Activated CD8-positive, alpha-beta memory T cell treated with anti-CD3 and anti-CD28 coated beads, Interleukin-2, amount 50 U/mL, for 48 hours (primary cell): ENCODE measurements around the gene MPV17L.
"Not testable (repeated sequence)": the region's sequence is repeated elsewhere in the genome, so short reads cannot be mapped to it uniquely, and the experiment has no call there.

ENCODE experiments used
- DNase-seq: peaks from one replicate; pipeline ENCODE4 v3.0.0-alpha.2; 2020

Gene MPV17L

GRCh38 chr16:15395631-15396508, at the start of gene MPV17L:
Gene MPV17L, plus strand, starts transcription at chr16:15395754. Its CDS starts 144 bp downstream, at chr16:15395898.
- DNase-seq: peak; percentile 60

- not testable (repeated sequence) for DNase-seq
Observed at GRCh38 chr16:15348721-15349120, 46.8 kb upstream of the MPV17L start.

- DNase-seq: not testable (repeated sequence)
Observed at GRCh38 chr16:15351251-15351650, 44.3 kb upstream of the MPV17L start.

DNA sequence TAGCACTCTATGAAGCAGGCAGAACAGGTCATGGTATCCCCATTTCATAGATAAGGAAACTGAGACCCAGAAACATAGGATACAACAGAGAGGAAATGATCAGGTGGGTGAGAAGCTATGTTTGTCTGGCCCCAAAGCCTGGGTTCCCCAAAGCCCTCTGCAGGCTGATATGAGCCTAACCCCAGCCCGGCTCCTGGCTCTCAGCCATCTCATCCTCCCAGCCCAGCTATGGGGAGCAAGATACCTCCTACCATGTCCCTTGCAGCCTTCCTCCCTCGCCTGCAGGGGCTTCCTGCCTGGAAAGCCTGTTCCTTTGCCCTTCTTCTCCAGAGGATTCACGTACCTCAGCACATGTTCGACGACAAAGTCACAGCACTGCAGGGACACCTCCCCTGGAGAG, 43.8 kb upstream of the MPV17L start:
- DNase-seq: not testable (repeated sequence)

DNA sequence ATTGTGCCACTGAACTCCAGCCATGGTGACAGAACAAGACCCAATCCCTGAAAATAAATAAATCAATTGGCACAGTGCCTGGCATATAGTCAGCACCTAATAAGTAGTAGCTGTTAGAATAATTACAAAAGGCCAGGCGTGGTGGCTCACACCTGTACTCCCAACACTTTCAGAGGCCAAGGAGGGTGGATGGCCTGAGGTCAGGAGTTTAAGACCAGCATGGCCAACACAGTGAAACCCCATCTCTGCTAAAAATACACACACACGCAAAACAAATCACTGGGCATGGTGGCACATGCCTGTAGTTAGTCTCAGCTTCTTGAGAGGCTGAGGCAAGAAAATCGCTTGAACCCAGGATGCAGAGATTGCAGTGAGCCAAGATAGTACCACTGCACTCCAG, 42.7 kb upstream of the MPV17L start:
- DNase-seq: not testable (repeated sequence)

GRCh38 chr16:15354846-15355245, 40.7 kb upstream of the MPV17L start:
- not testable (repeated sequence) for DNase-seq

GRCh38 chr16:15357495-15357894, 38.1 kb upstream of the MPV17L start:
- not testable (repeated sequence) for DNase-seq

GRCh38 chr16:15378194-15378593, 17.4 kb upstream of the MPV17L start, which contains the start of gene NPIPA5:
Gene NPIPA5, minus strand, starts transcription at chr16:15378294. Its CDS starts 0 bp downstream, at chr16:15378294.
- not testable (repeated sequence) for DNase-seq

- DNase-seq: not testable (repeated sequence)
Observed at GRCh38 chr16:15382810-15383209, 12.7 kb upstream of the MPV17L start.

- not testable (repeated sequence) for DNase-seq
Observed at GRCh38 chr16:15388060-15388459, 7.5 kb upstream of the MPV17L start.

GRCh38 chr16:15389916-15390315, 5.6 kb upstream of the MPV17L start:
- DNase-seq: not testable (repeated sequence)

- not testable (repeated sequence) for DNase-seq
Observed at GRCh38 chr16:15393025-15393424, 2.5 kb upstream of the MPV17L start.

GRCh38 chr16:15396509-15396829, 915 bp downstream of the MPV17L start:
- not testable (repeated sequence) for DNase-seq

DNA sequence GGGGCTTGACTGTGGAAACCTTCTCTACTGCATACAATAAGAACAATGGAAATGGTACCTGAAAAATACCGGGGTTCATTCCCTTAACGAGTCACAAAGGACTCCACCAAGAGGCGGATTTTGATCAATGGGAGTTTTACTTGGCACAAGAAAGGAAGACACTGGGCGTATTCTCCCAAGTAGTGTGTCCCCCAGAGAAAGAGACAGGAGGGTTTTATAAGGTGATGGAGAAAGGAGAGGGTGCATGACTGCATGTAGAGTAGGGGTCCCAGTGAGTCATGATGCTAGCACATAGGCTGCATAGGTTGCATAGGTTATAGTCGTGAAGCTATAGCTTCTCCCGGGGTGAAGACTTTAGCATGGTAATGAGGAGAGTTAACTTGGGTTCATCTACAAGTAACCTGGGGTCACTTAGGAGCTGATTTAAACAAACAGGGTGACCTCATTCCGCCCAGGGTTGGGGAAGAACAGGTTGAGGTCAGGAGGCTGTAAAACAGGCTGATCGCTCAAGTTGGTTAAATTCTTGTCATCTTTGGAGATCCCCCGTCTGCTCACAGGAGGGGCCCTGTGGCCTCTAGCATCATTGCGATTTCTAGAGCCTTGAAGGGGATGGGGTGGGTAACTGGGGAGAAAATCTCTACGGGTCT, 1.5 kb downstream of the MPV17L start:
- no peak for DNase-seq

GRCh38 chr16:15398618-15399316, 3.2 kb downstream of the MPV17L start:
- DNase-seq: no peak

GRCh38 chr16:15399317-15399716, 3.8 kb downstream of the MPV17L start:
- no peak for DNase-seq

GRCh38 chr16:15400314-15400713, 4.8 kb downstream of the MPV17L start:
- not testable (repeated sequence) for DNase-seq

DNA sequence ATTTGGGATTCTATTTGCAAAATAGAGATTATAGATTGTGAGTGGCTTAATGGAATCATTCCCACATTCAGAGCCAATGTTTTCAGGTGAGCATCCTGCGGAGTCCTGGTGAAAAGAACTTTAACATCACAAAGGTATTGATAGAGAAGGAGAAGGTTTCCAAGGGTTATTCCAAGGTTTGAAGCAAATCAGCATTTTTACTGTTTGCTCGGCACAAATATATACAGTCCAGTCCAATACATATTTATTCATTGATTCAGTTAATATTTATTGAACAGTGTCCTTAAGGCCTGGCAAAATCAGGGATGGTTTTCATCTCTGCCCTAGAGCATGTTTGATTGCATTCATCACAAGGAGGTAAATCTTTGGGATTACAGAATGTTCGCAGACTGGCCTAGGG, 6.4 kb downstream of the MPV17L start:
- DNase-seq: no peak

DNA sequence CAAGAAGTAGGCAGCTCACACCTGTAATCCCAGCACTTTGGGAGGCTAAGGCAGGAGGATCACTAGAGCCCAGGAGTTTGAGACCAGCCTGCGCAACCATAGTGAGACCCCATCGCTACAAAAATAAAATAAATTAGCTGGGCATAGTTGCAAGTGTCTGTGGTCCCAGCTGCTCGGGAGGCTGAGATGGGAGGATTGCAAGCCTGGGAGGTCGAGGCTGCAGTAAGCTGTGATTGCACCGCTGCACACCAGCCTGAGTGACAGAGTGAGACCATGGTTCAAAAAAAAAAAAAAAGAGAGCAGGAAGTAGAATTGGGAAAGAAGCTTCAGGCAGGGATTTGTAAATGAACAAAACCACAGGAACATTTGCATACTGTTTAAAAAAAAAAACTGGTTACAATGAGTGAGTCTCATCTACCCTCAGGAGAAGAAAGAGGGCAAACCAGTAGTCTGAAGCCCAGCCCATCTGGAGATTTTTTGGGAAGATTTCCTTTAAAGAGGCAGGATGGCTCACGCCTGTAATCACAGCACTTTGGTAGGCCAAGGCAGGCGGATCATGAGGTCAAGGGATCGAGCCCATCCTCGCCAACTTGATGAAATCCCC, 7.9 kb downstream of the MPV17L start:
- DNase-seq: no peak

- DNase-seq: not testable (repeated sequence)
Observed at GRCh38 chr16:15404091-15404490, 8.5 kb downstream of the MPV17L start.

DNA sequence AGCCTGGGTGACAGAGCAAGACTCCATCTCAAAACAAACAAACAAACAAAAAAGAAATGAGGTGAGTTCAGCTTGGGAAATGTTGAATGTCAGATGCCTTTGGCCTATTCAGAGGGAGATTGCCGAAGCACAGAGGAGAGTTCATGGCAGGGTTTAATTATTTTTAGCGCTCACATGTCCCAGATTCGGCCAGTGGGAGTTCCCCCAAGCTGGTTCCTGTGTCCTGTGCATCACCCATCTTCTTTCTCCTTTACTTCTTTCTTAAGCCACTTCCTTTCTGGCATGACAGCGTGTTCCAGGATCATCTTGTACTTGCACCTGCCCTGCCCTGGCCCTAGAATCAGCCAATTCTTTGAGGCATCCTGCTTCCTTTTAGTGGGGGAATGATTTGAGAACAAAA, 9.2 kb downstream of the MPV17L start:
- no peak for DNase-seq

GRCh38 chr16:15407756-15408155, 12.2 kb downstream of the MPV17L start:
- not testable (repeated sequence) for DNase-seq

GRCh38 chr16:15409476-15409875, 13.9 kb downstream of the MPV17L start:
- DNase-seq: not testable (repeated sequence)
